GM23338 (cell line): ENCODE results near the gene CAMSAP1. TPM values are rescaled to one million over a fixed set of nuclear protein-coding genes. Genes with fewer than 3 reads are reported as not detected.

Source experiments
- ATAC-seq: fragments of 200-7000 bp; cut with Tn5 transposase; 3 replicates; pipeline ENCODE4 v1.9.1; 2020
- DNase-seq: peaks from one replicate; pipeline ENCODE4 v3.0.0-alpha.2; 2015; ENCODE audit warnings: low spot score
- H2AFZ ChIP-seq: fragments of 200-600 bp; sonication (generic); 2 replicates; pipeline ENCODE4 v1.8.0; 2016; ENCODE audit warnings: antibody characterized with exemption, mild to moderate bottlenecking, moderate library complexity
- H3F3A ChIP-seq: fragments of 200-600 bp; sonication (generic); replicated peaks from 2 replicates; pipeline ENCODE4 v1.8.0; 2017; ENCODE audit warnings: antibody characterized with exemption, mixed run types, low read depth
- H3K27ac ChIP-seq: fragments of 200-600 bp; sonication (generic); 2 replicates; pipeline ENCODE4 v1.6.1; 2016; ENCODE audit warnings: low read depth
- H3K27me3 ChIP-seq: fragments of 200-600 bp; sonication (generic); 2 replicates; pipeline ENCODE4 v1.8.0; 2016; ENCODE audit warnings: mild to moderate bottlenecking, mixed run types, moderate library complexity; ENCODE audit not compliant: insufficient read depth
- H3K36me3 ChIP-seq: fragments of 200-600 bp; sonication (generic); 2 replicates; pipeline ENCODE4 v1.8.0; 2016; ENCODE audit warnings: mild to moderate bottlenecking; ENCODE audit not compliant: insufficient read depth
- H3K4me1 ChIP-seq: fragments of 200-600 bp; sonication (generic); 2 replicates; pipeline ENCODE4 v1.8.0; 2016; ENCODE audit warnings: mild to moderate bottlenecking, moderate library complexity; ENCODE audit not compliant: insufficient read depth
- H3K4me2 ChIP-seq: fragments of 200-600 bp; sonication (generic); 2 replicates; pipeline ENCODE4 v1.7.1; 2017; ENCODE audit warnings: mixed run types
- H3K4me3 ChIP-seq: fragments of 200-600 bp; sonication (generic); 2 replicates; pipeline ENCODE4 v1.6.1; 2016; ENCODE audit warnings: mixed run types
- H3K79me2 ChIP-seq: fragments of 200-600 bp; sonication (generic); replicated peaks from 2 replicates; pipeline ENCODE4 v1.8.0; 2017; ENCODE audit warnings: mild to moderate bottlenecking; ENCODE audit not compliant: insufficient read depth
- H3K9me2 ChIP-seq: fragments of 200-600 bp; sonication (generic); 2 replicates; pipeline ENCODE4 v1.8.0; 2017; ENCODE audit not compliant: insufficient read depth
- H4K20me1 ChIP-seq: fragments of 200-600 bp; sonication (generic); replicated peaks from 2 replicates; pipeline ENCODE4 v1.8.0; 2017; ENCODE audit warnings: mild to moderate bottlenecking; ENCODE audit not compliant: insufficient read depth
- H3K27ac Mint-ChIP-seq: 2 replicates; pipeline ENCODE4 v1.8.0; 2020; ENCODE audit warnings: inconsistent platforms, mild to moderate bottlenecking, moderate library complexity, mixed read lengths
- H3K27me3 Mint-ChIP-seq: 3 replicates; pipeline ENCODE4 v1.8.0; 2022; ENCODE audit warnings: low read depth, mild to moderate bottlenecking, moderate library complexity, mixed read lengths, inconsistent platforms; ENCODE audit not compliant: insufficient read depth, poor library complexity
- H3K36me3 Mint-ChIP-seq: 3 replicates; pipeline ENCODE4 v1.8.0; 2021; ENCODE audit warnings: low read depth, mild to moderate bottlenecking, inconsistent platforms, moderate library complexity, mixed read lengths
- H3K4me1 Mint-ChIP-seq: 3 replicates; pipeline ENCODE4 v1.8.0; 2020; ENCODE audit warnings: mild to moderate bottlenecking, inconsistent platforms, mixed read lengths
- H3K4me3 Mint-ChIP-seq: 3 replicates; pipeline ENCODE4 v1.8.0; 2021; ENCODE audit warnings: moderate library complexity, mild to moderate bottlenecking, inconsistent platforms, mixed read lengths
- H3K9me3 Mint-ChIP-seq: 3 replicates; pipeline ENCODE4 v1.8.0; 2020; ENCODE audit warnings: moderate library complexity, mild to moderate bottlenecking, inconsistent platforms, mixed read lengths
- CREB1 ChIP-seq: fragments of 250-450 bp; sonication (Bioruptor Pico); IDR thresholded peaks from 2 replicates; pipeline ENCODE4 v1.5.0; 2020; ENCODE audit warnings: low read depth, mild to moderate bottlenecking, moderate library complexity
- CTCF ChIP-seq, 2 experiments: fragments of 200-600 bp in 1 of 2; sonication (generic) in 1 of 2; conservative IDR thresholded peaks; 2 replicates each; pipeline versions ENCODE4 v1.5.1 to v1.6.1; 2016 to 2017; ENCODE audit warnings: antibody characterized with exemption in 2 of 2, low read depth in 2 of 2, mild to moderate bottlenecking in 2 of 2, moderate library complexity in 1 of 2
- EZH2 ChIP-seq: fragments of 200-600 bp; sonication (generic); IDR thresholded peaks from one replicate; pipeline ENCODE4 v1.8.0; 2017; ENCODE audit warnings: antibody characterized with exemption, mild to moderate bottlenecking, low read depth; ENCODE audit not compliant: unreplicated experiment
- EZH2phosphoT487 ChIP-seq: fragments of 200-600 bp; sonication (generic); IDR thresholded peaks from one replicate; pipeline ENCODE4 v1.8.1; 2018; ENCODE audit warnings: antibody characterized with exemption; ENCODE audit not compliant: unreplicated experiment
- JUNB ChIP-seq: IDR thresholded peaks from one replicate; pipeline ENCODE4 v1.6.1; 2016; ENCODE audit warnings: antibody characterized with exemption; ENCODE audit not compliant: unreplicated experiment
- NANOG ChIP-seq: IDR thresholded peaks from 2 replicates; pipeline ENCODE4 v1.6.1; 2016; ENCODE audit warnings: antibody characterized with exemption, borderline replicate concordance
- POLR2AphosphoS5 ChIP-seq: IDR thresholded peaks from 2 replicates; pipeline ENCODE4 v1.6.1; 2016; ENCODE audit warnings: antibody characterized with exemption, low read depth
- REST ChIP-seq: IDR thresholded peaks from one replicate; pipeline ENCODE4 v1.6.1; 2018; ENCODE audit warnings: antibody characterized with exemption; ENCODE audit not compliant: unreplicated experiment
- STAT1 ChIP-seq: IDR thresholded peaks from one replicate; pipeline ENCODE4 v1.6.1; 2016; ENCODE audit warnings: antibody characterized with exemption; ENCODE audit not compliant: unreplicated experiment
- ZNF114 ChIP-seq: fragments of 250-450 bp; sonication (Bioruptor Pico); IDR thresholded peaks from 2 replicates; pipeline ENCODE4 v1.5.0; 2020; ENCODE audit warnings: mild to moderate bottlenecking, moderate library complexity
- ZNF331 ChIP-seq: fragments of 250-450 bp; sonication (Bioruptor Pico); IDR thresholded peaks from 2 replicates; pipeline ENCODE4 v1.5.0; 2020; ENCODE audit warnings: low read depth, mild to moderate bottlenecking, moderate library complexity
- ZNF462 ChIP-seq: fragments of 250-450 bp; sonication (Bioruptor Pico); IDR thresholded peaks from 2 replicates; pipeline ENCODE4 v1.5.0; 2020; ENCODE audit warnings: mild to moderate bottlenecking, moderate library complexity
- polyA plus RNA-seq: library from polyadenylated mRNA; unstranded; fragments of >200 nt; fragmentation: Nextera tagmentation; extraction: Ambion mirVana; gene quantifications from 2 replicates; pipeline ENCODE4 v1.2.1, GENCODE V29; 2016
- total RNA-seq: library from RNA; depleted of rRNA; stranded (reverse); fragments of >200 nt; shearing (Covaris generic); gene quantifications from 2 replicates; pipeline ENCODE4 v1.2.3, GENCODE V29; 2014
- TF ChIP-seq, protein P1 (sequence below): IDR thresholded peaks from 2 replicates; pipeline ENCODE4 v1.6.1; 2016; ENCODE audit warnings: antibody characterized with exemption

Gene CAMSAP1
- total and polyA plus RNA-seq, 2 experiments from 2014 or later = 6.9 to 75.4 TPM

- no peak for DNase-seq
These were observed 37.3 kb upstream of the CAMSAP1 start for GRCh38 chr9:135944444-135945252.

More at GRCh38 chr9:135944444-135945252, 37.3 kb upstream of the CAMSAP1 start:
- H3K27me3 ChIP-seq = no peaks in the 10 kb centered on the region
- 0 out of 2 replicates have a peak, but pooled peaks cover 4% of the 10 kb centered on the region for H3F3A ChIP-seq
- H3K27ac ChIP-seq = no peak overlapping the region
- no peak overlapping the region for H3K27ac Mint-ChIP-seq
- H3K4me2 ChIP-seq = no peak overlapping the region
- H3K4me3 ChIP-seq = no peak overlapping the region
- no peak; a peak in 1 of 4 replicates for TF ChIP-seq CTCF (conservative IDR thresholded peaks at IDR 0.05; ENCODE audit: low read depth in 2 of 2)
- no peak for TF ChIP-seq REST
- TF ChIP-seq NANOG = no peak
- no peak for TF ChIP-seq ZNF331 (CRISPR knock-in tag)
- TF ChIP-seq JUNB = no peak
- TF ChIP-seq, protein P1, sequence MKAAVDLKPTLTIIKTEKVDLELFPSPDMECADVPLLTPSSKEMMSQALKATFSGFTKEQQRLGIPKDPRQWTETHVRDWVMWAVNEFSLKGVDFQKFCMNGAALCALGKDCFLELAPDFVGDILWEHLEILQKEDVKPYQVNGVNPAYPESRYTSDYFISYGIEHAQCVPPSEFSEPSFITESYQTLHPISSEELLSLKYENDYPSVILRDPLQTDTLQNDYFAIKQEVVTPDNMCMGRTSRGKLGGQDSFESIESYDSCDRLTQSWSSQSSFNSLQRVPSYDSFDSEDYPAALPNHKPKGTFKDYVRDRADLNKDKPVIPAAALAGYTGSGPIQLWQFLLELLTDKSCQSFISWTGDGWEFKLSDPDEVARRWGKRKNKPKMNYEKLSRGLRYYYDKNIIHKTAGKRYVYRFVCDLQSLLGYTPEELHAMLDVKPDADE = no peak
- TF ChIP-seq ZNF462 (CRISPR knock-in tag) = no peak
- TF ChIP-seq EZH2phosphoT487 = no peak
- no peak for TF ChIP-seq CREB1 (CRISPR knock-in tag)
- TF ChIP-seq ZNF114 = no peak
- no peak for TF ChIP-seq STAT1
- TF ChIP-seq POLR2AphosphoS5 = no peak
- no peak for TF ChIP-seq EZH2
- peaks cover 4% of the 10 kb centered on the region; the same call in 1 of the 2 replicates for H4K20me1 ChIP-seq
- peaks cover 15% of the 10 kb centered on the region; the same call in 1 of the 2 replicates for H3K36me3 ChIP-seq
- peaks cover 60% of the 10 kb centered on the region for H3K36me3 Mint-ChIP-seq
- H3K9me3 Mint-ChIP-seq = no peaks in the 10 kb centered on the region
- no peak for ATAC-seq
- H3K4me3 Mint-ChIP-seq = no peak overlapping the region
- peaks cover 11% of the 10 kb centered on the region for H3K79me2 ChIP-seq
- no peak overlapping the region for H2AFZ ChIP-seq
- H3K4me1 ChIP-seq = no peaks in the 10 kb centered on the region
- peaks cover 5% of the 10 kb centered on the region for H3K27me3 Mint-ChIP-seq
- no peaks in the 10 kb centered on the region for H3K9me2 ChIP-seq
- H3K4me1 Mint-ChIP-seq = no peaks in the 10 kb centered on the region
